OCI-LY3 (cell line): ENCODE measurements around the gene CTXN3.

ENCODE experiments used
- H2AFZ ChIP-seq: fragments of 200-600, 300-600 bp; shearing (Covaris generic); 2 replicates; pipeline ENCODE4 v1.6.0; 2014; ENCODE audit warnings: antibody characterized with exemption, low read depth, low read length
- H3K27ac ChIP-seq: fragments of 200-600, 300-600 bp; sonication (generic); 2 replicates; pipeline ENCODE4 v1.5.1; 2014; ENCODE audit warnings: mild to moderate bottlenecking, low read length, moderate library complexity, mixed read lengths
- H3K27me3 ChIP-seq: fragments of 200-600, 300-600 bp; sonication (generic); 2 replicates; pipeline ENCODE4 v1.6.1; 2014; ENCODE audit warnings: low read depth, low read length, mixed read lengths
- H3K36me3 ChIP-seq: fragments of 200-600, 300-600 bp; sonication (generic); replicated peaks from 2 replicates; pipeline ENCODE3; 2014; ENCODE audit warnings: low read depth, low read length, mixed read lengths
- H3K4me1 ChIP-seq: fragments of 300-600, 200-600 bp; sonication (generic); 2 replicates; pipeline ENCODE4 v1.6.1; 2014; ENCODE audit warnings: low read length, mixed read lengths
- H3K4me2 ChIP-seq: fragments of 200-600, 300-600 bp; sonication (generic); 2 replicates; pipeline ENCODE4 v1.6.1; 2014; ENCODE audit warnings: low read length, mixed read lengths
- H3K4me3 ChIP-seq: fragments of 300-600, 200-600 bp; sonication (generic); 2 replicates; pipeline ENCODE4 v1.5.1; 2014; ENCODE audit warnings: antibody characterized with exemption, mild to moderate bottlenecking, low read length, moderate library complexity
- H3K79me2 ChIP-seq: fragments of 300-600, 200-600 bp; shearing (Covaris generic); 2 replicates; pipeline ENCODE4 v1.6.1; 2014; ENCODE audit warnings: mild to moderate bottlenecking, low read length, mixed read lengths
- H3K9ac ChIP-seq: fragments of 300-600, 200-600 bp; shearing (Covaris generic); 2 replicates; pipeline ENCODE4 v1.6.0; 2014; ENCODE audit warnings: mild to moderate bottlenecking, low read length, moderate library complexity
- H3K9me3 ChIP-seq: fragments of 200-600, 300-600 bp; shearing (Covaris generic); 2 replicates; pipeline ENCODE4 v1.6.1; 2014; ENCODE audit warnings: low read length, mixed read lengths; ENCODE audit not compliant: insufficient read depth
- H4K20me1 ChIP-seq: fragments of 200-600, 300-600 bp; sonication (generic); 2 replicates; pipeline ENCODE4 v1.6.1; 2016; ENCODE audit warnings: low read length, mixed read lengths; ENCODE audit not compliant: insufficient read depth
- EZH2phosphoT487 ChIP-seq: fragments of 200-600 bp; shearing (Covaris generic); IDR thresholded peaks from 2 replicates; pipeline ENCODE4 v1.6.1; 2018; ENCODE audit warnings: antibody characterized with exemption, mixed run types, low read depth
- TF ChIP-seq, protein P1 (sequence below): fragments of 200-600, 300-600 bp; sonication (generic); IDR thresholded peaks from 2 replicates; pipeline ENCODE4 v1.5.1; 2014; ENCODE audit warnings: antibody characterized with exemption, low read length, low read depth

The CTXN3 gene

DNA sequence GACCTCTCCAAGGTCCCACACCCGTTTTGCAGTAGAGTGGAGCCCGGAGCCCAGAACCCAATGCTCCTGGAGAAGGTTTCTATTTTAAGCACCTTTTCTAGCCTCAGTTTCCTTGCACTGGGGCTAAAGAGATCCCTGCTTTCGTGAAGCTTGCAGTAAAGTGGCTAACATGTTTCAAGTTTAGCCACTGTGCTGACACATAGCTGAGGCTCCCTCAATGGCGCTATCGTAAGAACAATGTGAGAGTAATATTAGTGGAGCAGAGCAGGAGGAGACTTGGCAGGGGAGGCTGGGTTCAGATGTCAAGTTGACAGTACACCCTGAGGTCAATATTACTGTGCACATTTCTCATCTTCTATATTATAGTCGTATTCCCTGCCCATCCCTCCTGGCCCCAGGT, 7.9 kb downstream of the CTXN3 start:
- no peak overlapping the region for H3K4me2 ChIP-seq
- H3K9me3 ChIP-seq, result no peaks in the 10 kb centered on the region
- H3K4me3 ChIP-seq, result no peak overlapping the region
- no peak overlapping the region for H2AFZ ChIP-seq
- no peaks in the 10 kb centered on the region for H4K20me1 ChIP-seq
- no peaks in the 10 kb centered on the region for H3K27me3 ChIP-seq
- no peak overlapping the region for H3K9ac ChIP-seq
- no peaks in the 10 kb centered on the region for H3K36me3 ChIP-seq
- TF ChIP-seq, protein P1, sequence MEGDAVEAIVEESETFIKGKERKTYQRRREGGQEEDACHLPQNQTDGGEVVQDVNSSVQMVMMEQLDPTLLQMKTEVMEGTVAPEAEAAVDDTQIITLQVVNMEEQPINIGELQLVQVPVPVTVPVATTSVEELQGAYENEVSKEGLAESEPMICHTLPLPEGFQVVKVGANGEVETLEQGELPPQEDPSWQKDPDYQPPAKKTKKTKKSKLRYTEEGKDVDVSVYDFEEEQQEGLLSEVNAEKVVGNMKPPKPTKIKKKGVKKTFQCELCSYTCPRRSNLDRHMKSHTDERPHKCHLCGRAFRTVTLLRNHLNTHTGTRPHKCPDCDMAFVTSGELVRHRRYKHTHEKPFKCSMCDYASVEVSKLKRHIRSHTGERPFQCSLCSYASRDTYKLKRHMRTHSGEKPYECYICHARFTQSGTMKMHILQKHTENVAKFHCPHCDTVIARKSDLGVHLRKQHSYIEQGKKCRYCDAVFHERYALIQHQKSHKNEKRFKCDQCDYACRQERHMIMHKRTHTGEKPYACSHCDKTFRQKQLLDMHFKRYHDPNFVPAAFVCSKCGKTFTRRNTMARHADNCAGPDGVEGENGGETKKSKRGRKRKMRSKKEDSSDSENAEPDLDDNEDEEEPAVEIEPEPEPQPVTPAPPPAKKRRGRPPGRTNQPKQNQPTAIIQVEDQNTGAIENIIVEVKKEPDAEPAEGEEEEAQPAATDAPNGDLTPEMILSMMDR, result no peak
- no peak for TF ChIP-seq EZH2phosphoT487
- no peaks in the 10 kb centered on the region for H3K4me1 ChIP-seq
- H3K27ac ChIP-seq, result no peak overlapping the region
- no peaks in the 10 kb centered on the region for H3K79me2 ChIP-seq

GRCh38 chr5:127660047-127660733, 11.3 kb downstream of the CTXN3 start:
- Histone ChIP-seq H3K36me3 (no peaks in the 10 kb centered on the region), H4K20me1 (no peaks in the 10 kb centered on the region), H3K27ac (no peak overlapping the region), H3K4me3 (no peak overlapping the region), H3K4me1 (no peaks in the 10 kb centered on the region), H2AFZ (no peak overlapping the region), H3K9ac (no peak overlapping the region), H3K9me3 (no peaks in the 10 kb centered on the region), H3K4me2 (no peak overlapping the region), H3K27me3 (no peaks in the 10 kb centered on the region), H3K79me2 (no peaks in the 10 kb centered on the region)
- TF ChIP-seq, protein P1, result no peak
- TF ChIP-seq EZH2phosphoT487, result no peak

- Histone ChIP-seq H2AFZ (no peak overlapping the region), H3K4me2 (no peak overlapping the region), H4K20me1 (no peaks in the 10 kb centered on the region), H3K4me3 (no peak overlapping the region), H3K36me3 (no peaks in the 10 kb centered on the region), H3K27me3 (no peaks in the 10 kb centered on the region), H3K9ac (no peak overlapping the region), H3K9me3 (no peaks in the 10 kb centered on the region), H3K27ac (no peak overlapping the region), H3K4me1 (no peaks in the 10 kb centered on the region), H3K79me2 (no peaks in the 10 kb centered on the region)
- TF ChIP-seq, protein P1, result no peak
- TF ChIP-seq EZH2phosphoT487, result no peak
These were observed 15.2 kb downstream of the CTXN3 start for GRCh38 chr5:127664093-127664492.

DNA sequence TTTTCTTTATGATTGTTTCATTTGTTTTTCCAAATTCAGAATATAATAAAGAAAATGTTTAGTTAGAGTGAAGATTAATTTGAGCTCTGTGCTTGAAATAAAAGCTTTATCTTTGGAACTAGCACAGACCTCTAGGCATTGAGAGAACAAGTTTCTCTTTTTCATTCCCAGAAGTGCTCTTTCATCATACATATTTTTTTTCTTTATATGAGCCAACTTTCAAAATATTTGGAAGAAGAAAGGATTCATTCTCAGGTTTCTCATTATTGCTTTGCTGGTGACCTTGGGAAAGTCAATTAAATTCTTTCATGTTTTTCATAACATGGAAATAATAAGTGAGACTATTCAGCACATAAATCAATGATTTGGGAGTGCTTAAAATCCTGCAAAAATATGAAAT, 16.8 kb downstream of the CTXN3 start:
- H3K9ac ChIP-seq, result no peak overlapping the region
- no peaks in the 10 kb centered on the region for H3K27me3 ChIP-seq
- no peaks in the 10 kb centered on the region for H3K4me1 ChIP-seq
- TF ChIP-seq, protein P1, result no peak
- no peak overlapping the region for H2AFZ ChIP-seq
- H3K4me3 ChIP-seq, result no peak overlapping the region
- no peak overlapping the region for H3K4me2 ChIP-seq
- no peaks in the 10 kb centered on the region for H3K79me2 ChIP-seq
- no peaks in the 10 kb centered on the region for H3K36me3 ChIP-seq
- H4K20me1 ChIP-seq, result no peaks in the 10 kb centered on the region
- H3K27ac ChIP-seq, result no peak overlapping the region
- no peaks in the 10 kb centered on the region for H3K9me3 ChIP-seq
